PFSK-1 (cell line): ENCODE results near the gene KLK3.

Source experiments
- POLR2AphosphoS5 ChIP-seq: IDR thresholded peaks from 2 replicates; pipeline ENCODE4 v1.6.1; 2012; ENCODE audit warnings: low read depth, mild to moderate bottlenecking, control low read depth, low read length, moderate library complexity
- REST ChIP-seq, 2 experiments: IDR thresholded peaks; 2 replicates each; pipeline versions ENCODE4 v1.6.1 to v1.8.0; 2011 to 2012; ENCODE audit warnings: low read depth in 2 of 2, low read length in 2 of 2, control low read depth in 1 of 2, inconsistent platforms in 1 of 2, mild to moderate bottlenecking in 1 of 2, moderate library complexity in 1 of 2; ENCODE audit not compliant: insufficient read depth in 1 of 2
- SIN3A ChIP-seq: IDR thresholded peaks from 2 replicates; pipeline ENCODE4 v1.6.1; 2012; ENCODE audit warnings: mild to moderate bottlenecking, low read length, moderate library complexity, borderline replicate concordance; ENCODE audit not compliant: insufficient read depth
- TAF1 ChIP-seq: IDR thresholded peaks from 2 replicates; pipeline ENCODE4 v1.6.1; 2012; ENCODE audit warnings: low read length, control low read depth, borderline replicate concordance; ENCODE audit not compliant: insufficient read depth

DNA sequence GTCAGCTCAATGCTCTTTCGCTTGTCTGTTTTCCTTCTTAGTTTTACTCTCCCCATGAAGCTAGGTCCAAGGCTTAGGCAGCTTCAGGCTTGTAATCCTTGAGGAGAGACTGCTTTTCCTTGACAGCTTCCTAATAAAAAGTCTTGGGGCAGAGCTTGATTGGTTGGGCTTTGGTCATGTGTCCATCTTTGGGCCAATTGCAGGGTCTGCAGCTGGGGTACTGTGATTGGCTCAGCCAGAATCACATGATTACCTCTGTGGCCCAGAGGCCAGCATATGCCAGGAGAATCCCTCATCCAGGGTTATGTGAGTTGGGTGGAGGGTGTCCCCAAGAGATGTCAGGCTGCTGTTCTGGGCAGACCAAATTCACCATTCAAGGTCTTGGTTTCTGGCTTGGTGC is 39.3 kb upstream of the KLK3 start:
- no peak for TF ChIP-seq POLR2AphosphoS5
- TF ChIP-seq SIN3A: no peak
- TF ChIP-seq REST (IDR thresholded peaks at IDR 0.05; ENCODE audit: insufficient read depth in 1 of 2, low read depth in 2 of 2, low read length in 2 of 2): no peak
- TF ChIP-seq TAF1: no peak
